DOHH2 (cell line): Measurements from ENCODE around the gene HSPB7.
"Not testable (repeated sequence)": the region's sequence is repeated elsewhere in the genome, so short reads cannot be mapped to it uniquely, and the experiment has no call there.

Experiments
- H3F3A ChIP-seq: fragments of 200-600 bp; sonication (generic), shearing (Covaris generic); 2 replicates; pipeline ENCODE4 v1.6.0; 2016; ENCODE audit warnings: antibody characterized with exemption, mild to moderate bottlenecking; ENCODE audit not compliant: control insufficient read depth, insufficient read depth
- H3K27ac ChIP-seq: fragments of 200-600 bp; sonication (generic); 2 replicates; pipeline ENCODE4 v1.5.1; 2014; ENCODE audit warnings: low read depth, mild to moderate bottlenecking, low read length, moderate library complexity
- H3K27me3 ChIP-seq: fragments of 200-600 bp; sonication (generic); 2 replicates; pipeline ENCODE4 v1.6.1; 2014; ENCODE audit warnings: mild to moderate bottlenecking, low read length, mixed read lengths; ENCODE audit not compliant: control insufficient read depth
- H3K36me3 ChIP-seq: fragments of 200-600 bp; sonication (generic); 2 replicates; pipeline ENCODE4 v1.6.1; 2014; ENCODE audit warnings: mild to moderate bottlenecking, low read length, moderate library complexity, mixed read lengths; ENCODE audit not compliant: control insufficient read depth
- H3K4me1 ChIP-seq: fragments of 200-600 bp; sonication (generic); 2 replicates; pipeline ENCODE4 v1.6.1; 2014; ENCODE audit warnings: mild to moderate bottlenecking, low read length, mixed read lengths; ENCODE audit not compliant: control insufficient read depth
- H3K4me2 ChIP-seq: fragments of 200-600 bp; sonication (generic); 2 replicates; pipeline ENCODE4 v1.6.0; 2014; ENCODE audit warnings: mild to moderate bottlenecking, low read length, moderate library complexity
- H3K4me3 ChIP-seq: fragments of 200-600 bp; sonication (generic); 2 replicates; pipeline ENCODE4 v1.5.1; 2014; ENCODE audit warnings: mild to moderate bottlenecking, low read length, mixed read lengths
- H3K79me2 ChIP-seq: fragments of 200-600 bp; sonication (generic); 2 replicates; pipeline ENCODE4 v1.6.1; 2014; ENCODE audit warnings: mild to moderate bottlenecking, low read length, mixed read lengths; ENCODE audit not compliant: control insufficient read depth
- H3K9me2 ChIP-seq: fragments of 200-600 bp; sonication (generic); replicated peaks from 2 replicates; pipeline ENCODE4 v1.6.1; 2014; ENCODE audit warnings: mild to moderate bottlenecking, low read length, mixed read lengths; ENCODE audit not compliant: control insufficient read depth
- H3K9me3 ChIP-seq: fragments of 200-600 bp; sonication (generic); 2 replicates; pipeline ENCODE4 v1.6.1; 2014; ENCODE audit warnings: antibody characterized with exemption, low read length, mixed read lengths; ENCODE audit not compliant: control insufficient read depth, insufficient read depth
- H4K20me1 ChIP-seq: fragments of 200-600 bp; sonication (generic); 2 replicates; pipeline ENCODE4 v1.6.0; 2014; ENCODE audit warnings: low read depth, mild to moderate bottlenecking, antibody characterized with exemption, low read length, moderate library complexity; ENCODE audit not compliant: control insufficient read depth, insufficient read depth
- EZH2phosphoT487 ChIP-seq: fragments of 200-600 bp; sonication (generic); IDR thresholded peaks from 2 replicates; pipeline ENCODE4 v1.6.1; 2017; ENCODE audit warnings: borderline replicate concordance, mild to moderate bottlenecking, antibody characterized with exemption, low read length, moderate library complexity, mixed read lengths
- TF ChIP-seq, protein P1 (sequence below): fragments of 200-600 bp; sonication (generic); IDR thresholded peaks from one replicate; pipeline ENCODE4 v1.5.1; 2014; ENCODE audit warnings: antibody characterized with exemption, mild to moderate bottlenecking, low read depth, low read length; ENCODE audit not compliant: poor library complexity, severe bottlenecking

The HSPB7 gene

DNA sequence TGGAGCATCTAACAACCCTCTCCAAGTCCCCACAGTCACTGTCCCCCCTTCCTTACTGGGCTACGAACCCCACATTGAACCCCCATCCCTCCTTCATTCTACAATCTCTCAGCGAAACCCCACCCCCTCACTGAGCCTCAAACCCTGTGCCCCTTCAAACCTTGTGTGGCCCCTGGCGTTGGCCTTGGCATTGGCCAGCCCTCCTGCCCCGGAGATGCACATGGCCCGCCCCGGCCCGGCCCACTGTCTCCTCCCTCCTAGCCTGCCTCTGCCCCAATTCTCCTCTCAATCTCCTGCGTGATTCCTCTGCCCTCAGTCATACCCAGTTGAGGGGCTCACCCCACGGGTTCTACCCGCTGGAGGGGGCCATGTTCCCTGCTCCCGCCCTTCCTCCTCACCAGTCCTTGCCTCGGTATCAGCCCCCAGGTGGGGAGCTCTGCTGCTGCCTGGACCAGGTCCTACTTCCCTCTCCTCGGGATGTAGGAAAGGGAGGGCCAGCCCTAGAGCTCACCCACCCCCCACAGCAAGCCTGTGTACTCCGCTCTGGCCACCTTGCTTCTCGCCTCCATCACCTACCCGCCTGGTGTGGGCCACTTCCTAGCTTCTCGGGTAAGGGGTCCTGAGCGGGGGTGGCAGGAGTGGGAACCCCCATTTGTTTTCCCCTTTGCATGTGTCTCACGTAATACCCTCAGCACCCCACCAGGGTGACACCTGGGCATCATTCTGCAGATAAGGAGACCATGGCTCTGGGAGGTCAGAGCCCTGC lies 10.6 kb upstream of the HSPB7 start:
- H3K4me3 ChIP-seq = no peak overlapping the region
- H3K36me3 ChIP-seq = no peaks in the 10 kb centered on the region
- H3K9me2 ChIP-seq = no peaks in the 10 kb centered on the region
- no peaks in the 10 kb centered on the region for H4K20me1 ChIP-seq
- H3K27ac ChIP-seq = no peak overlapping the region
- no peak overlapping the region for H3K4me2 ChIP-seq
- H3K27me3 ChIP-seq = no peaks in the 10 kb centered on the region; the same call in 1 of the 2 replicates
- H3K79me2 ChIP-seq = no peaks in the 10 kb centered on the region
- TF ChIP-seq, protein P1, sequence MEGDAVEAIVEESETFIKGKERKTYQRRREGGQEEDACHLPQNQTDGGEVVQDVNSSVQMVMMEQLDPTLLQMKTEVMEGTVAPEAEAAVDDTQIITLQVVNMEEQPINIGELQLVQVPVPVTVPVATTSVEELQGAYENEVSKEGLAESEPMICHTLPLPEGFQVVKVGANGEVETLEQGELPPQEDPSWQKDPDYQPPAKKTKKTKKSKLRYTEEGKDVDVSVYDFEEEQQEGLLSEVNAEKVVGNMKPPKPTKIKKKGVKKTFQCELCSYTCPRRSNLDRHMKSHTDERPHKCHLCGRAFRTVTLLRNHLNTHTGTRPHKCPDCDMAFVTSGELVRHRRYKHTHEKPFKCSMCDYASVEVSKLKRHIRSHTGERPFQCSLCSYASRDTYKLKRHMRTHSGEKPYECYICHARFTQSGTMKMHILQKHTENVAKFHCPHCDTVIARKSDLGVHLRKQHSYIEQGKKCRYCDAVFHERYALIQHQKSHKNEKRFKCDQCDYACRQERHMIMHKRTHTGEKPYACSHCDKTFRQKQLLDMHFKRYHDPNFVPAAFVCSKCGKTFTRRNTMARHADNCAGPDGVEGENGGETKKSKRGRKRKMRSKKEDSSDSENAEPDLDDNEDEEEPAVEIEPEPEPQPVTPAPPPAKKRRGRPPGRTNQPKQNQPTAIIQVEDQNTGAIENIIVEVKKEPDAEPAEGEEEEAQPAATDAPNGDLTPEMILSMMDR = no peak
- TF ChIP-seq EZH2phosphoT487 = no peak
- H3K9me3 ChIP-seq = no peaks in the 10 kb centered on the region
- H3K4me1 ChIP-seq = no peaks in the 10 kb centered on the region
- H3F3A ChIP-seq = no peaks in the 10 kb centered on the region

DNA sequence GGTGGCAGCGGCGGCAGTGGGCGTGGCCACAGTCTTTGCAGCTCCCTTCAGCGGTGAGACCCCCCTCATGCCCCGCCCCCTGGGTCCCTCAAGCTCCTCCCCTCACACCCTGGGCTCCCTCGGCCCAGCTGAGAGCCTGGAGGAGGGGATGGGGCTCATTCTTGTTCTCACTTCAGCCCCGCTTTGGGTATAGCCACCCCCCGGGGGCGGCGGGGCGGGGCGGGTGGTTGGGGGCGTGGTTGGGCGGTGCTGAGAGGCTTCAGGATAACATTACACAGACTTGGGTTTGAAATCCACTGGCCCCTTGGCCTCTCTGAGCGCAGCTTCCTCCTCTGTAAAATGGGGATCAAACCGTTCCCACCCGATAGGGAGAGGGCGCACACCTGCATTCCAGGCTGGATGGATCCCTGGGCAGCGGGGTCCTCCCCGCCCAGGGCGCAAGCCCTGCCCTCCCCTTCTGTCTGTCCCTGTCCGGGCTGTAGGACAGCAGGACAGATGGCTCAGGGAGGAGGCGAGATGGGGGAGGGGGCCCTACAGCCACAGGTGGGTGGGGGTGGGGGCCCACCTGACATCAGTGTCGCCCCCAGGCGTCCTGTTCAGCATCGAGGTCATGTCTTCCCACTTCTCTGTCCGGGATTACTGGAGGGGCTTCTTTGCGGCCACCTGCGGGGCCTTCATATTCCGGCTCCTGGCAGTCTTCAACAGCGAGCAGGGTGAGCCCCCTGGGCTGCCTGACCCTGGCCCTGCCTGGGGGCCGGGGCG lies 9.1 kb upstream of the HSPB7 start:
- H3K27ac ChIP-seq = no peak overlapping the region
- H4K20me1 ChIP-seq = no peaks in the 10 kb centered on the region
- H3K79me2 ChIP-seq = no peaks in the 10 kb centered on the region
- no peaks in the 10 kb centered on the region for H3K36me3 ChIP-seq
- H3K4me2 ChIP-seq = no peak overlapping the region
- H3K9me3 ChIP-seq = no peaks in the 10 kb centered on the region
- H3K9me2 ChIP-seq = no peaks in the 10 kb centered on the region
- H3K4me1 ChIP-seq = no peaks in the 10 kb centered on the region
- no peaks in the 10 kb centered on the region for H3F3A ChIP-seq
- no peak overlapping the region for H3K4me3 ChIP-seq
- peaks cover 8% of the 10 kb centered on the region for H3K27me3 ChIP-seq
- TF ChIP-seq, protein P1 = no peak
- no peak for TF ChIP-seq EZH2phosphoT487

DNA sequence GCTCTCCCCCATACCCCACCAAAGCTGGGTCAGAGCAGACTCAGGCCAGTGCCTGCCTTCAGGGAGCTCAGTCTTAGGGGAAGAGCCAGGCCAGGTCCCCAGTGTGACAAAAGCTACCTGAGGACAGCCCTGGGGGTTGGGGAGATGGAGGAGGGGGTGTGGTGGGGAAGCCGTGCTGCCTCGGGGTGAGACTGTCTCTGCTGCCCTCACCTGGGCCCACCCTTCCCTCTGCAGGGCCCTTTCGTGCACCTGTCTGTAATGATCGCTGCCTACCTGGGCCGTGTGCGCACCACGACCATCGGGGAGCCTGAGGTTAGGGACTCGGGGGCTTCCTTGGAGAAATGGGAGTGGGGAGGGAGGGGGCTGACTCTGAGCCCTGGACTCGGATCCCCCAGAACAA lies 8.5 kb upstream of the HSPB7 start:
- not testable (repeated sequence) for H3K9me2 ChIP-seq, H3F3A ChIP-seq

DNA sequence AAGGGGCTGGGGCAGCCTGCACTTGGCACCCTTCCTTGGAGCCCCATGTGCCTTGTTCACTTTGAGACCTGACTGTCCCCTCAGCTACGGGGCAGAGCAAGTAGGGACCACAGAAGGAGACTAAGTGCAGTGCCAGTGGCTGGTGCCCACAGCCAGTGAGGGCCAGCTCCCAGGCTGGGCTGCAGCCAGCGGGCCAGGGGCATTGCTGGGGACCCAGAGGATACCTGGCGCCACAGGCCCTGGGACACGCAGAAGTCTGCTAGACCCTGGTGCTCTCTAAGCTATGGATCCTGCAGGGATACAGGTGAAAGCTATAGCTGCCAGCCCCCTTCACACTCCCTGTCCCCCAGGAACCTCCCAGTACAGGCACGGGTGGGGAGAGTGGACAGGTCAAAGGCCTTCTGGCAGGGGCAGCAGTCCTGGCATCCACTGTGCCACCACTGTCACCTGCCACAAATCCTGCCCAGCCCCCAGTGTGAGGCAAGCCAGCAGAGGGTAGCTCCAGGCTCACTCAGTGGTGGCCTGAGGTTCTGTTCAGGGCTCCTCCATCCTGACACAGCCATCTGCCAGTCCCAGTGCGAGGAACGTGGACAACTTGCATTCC lies 5.3 kb upstream of the HSPB7 start:
- Histone ChIP-seq H3F3A (no peaks in the 10 kb centered on the region), H4K20me1 (no peaks in the 10 kb centered on the region), H3K4me2 (no peak overlapping the region), H3K36me3 (no peaks in the 10 kb centered on the region), H3K27me3 (peaks cover 19% of the 10 kb centered on the region), H3K9me2 (no peaks in the 10 kb centered on the region), H3K4me1 (no peaks in the 10 kb centered on the region), H3K27ac (no peak overlapping the region), H3K9me3 (no peaks in the 10 kb centered on the region), H3K4me3 (no peak overlapping the region), H3K79me2 (no peaks in the 10 kb centered on the region)
- TF ChIP-seq, protein P1 = no peak

More for the DNA sequence above, 8.5 kb upstream of the HSPB7 start:
- H3K4me2 ChIP-seq, H4K20me1 ChIP-seq, H3K4me3 ChIP-seq, H3K4me1 ChIP-seq, H3K79me2 ChIP-seq, H3K36me3 ChIP-seq, H3K9me3 ChIP-seq, H3K27ac ChIP-seq: not testable (repeated sequence)
- peaks cover 14% of the 10 kb centered on the region for H3K27me3 ChIP-seq
